ENCODE data around the gene RDX.

DNA sequence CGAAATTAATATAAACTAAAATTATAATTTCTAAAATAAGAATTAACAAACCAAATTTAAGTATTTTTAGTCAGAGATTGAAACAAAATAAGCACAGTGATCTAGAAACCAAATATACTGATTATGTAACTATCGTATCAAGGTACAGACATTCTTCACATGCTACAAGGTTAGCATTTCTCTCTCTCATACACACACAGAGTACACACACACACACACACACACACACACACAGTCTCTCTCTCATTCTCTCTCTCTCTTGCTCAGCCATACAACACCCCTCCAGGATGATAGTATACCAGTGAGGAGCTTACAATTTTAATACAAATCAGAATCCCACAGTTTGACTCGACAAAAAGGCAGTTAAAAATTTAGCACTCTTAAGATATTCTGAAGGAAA, 66.0 kb downstream of the RDX start:
- TF ChIP-seq EZH2 (IDR thresholded peaks at IDR 0.05; ENCODE audit: insufficient read depth, low read length): no peak
- TF ChIP-seq CTCF (IDR thresholded peaks at IDR 0.05; ENCODE audit: insufficient read depth, low read depth, low read length): no peak

Data from astrocyte (in vitro differentiated cells and primary cell).